HFF-Myc (cell line): ENCODE results near the gene GJC1.

Source experiments
- DNase-seq: peaks from one replicate; pipeline ENCODE4 v3.0.0-alpha.2; 2011; ENCODE audit warnings: low read depth; ENCODE audit errors: extremely low read depth
- H3K4me3 ChIP-seq: replicated peaks from 2 replicates; pipeline ENCODE4 v1.5.1; 2011; ENCODE audit warnings: low read depth, mild to moderate bottlenecking, control low read depth, low read length
- TF ChIP-seq, protein P1 (sequence below): IDR thresholded peaks from 2 replicates; pipeline ENCODE4 v1.5.1; 2012; ENCODE audit warnings: mild to moderate bottlenecking, low read depth, low read length, control low read depth; ENCODE audit errors: missing control alignments

The GJC1 gene

GRCh38 chr17:44837196-44837595 is 7.1 kb upstream of the GJC1 start:
- no peak for DNase-seq
- no peak overlapping the region for H3K4me3 ChIP-seq
- TF ChIP-seq, protein P1, sequence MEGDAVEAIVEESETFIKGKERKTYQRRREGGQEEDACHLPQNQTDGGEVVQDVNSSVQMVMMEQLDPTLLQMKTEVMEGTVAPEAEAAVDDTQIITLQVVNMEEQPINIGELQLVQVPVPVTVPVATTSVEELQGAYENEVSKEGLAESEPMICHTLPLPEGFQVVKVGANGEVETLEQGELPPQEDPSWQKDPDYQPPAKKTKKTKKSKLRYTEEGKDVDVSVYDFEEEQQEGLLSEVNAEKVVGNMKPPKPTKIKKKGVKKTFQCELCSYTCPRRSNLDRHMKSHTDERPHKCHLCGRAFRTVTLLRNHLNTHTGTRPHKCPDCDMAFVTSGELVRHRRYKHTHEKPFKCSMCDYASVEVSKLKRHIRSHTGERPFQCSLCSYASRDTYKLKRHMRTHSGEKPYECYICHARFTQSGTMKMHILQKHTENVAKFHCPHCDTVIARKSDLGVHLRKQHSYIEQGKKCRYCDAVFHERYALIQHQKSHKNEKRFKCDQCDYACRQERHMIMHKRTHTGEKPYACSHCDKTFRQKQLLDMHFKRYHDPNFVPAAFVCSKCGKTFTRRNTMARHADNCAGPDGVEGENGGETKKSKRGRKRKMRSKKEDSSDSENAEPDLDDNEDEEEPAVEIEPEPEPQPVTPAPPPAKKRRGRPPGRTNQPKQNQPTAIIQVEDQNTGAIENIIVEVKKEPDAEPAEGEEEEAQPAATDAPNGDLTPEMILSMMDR, result no peak

DNA sequence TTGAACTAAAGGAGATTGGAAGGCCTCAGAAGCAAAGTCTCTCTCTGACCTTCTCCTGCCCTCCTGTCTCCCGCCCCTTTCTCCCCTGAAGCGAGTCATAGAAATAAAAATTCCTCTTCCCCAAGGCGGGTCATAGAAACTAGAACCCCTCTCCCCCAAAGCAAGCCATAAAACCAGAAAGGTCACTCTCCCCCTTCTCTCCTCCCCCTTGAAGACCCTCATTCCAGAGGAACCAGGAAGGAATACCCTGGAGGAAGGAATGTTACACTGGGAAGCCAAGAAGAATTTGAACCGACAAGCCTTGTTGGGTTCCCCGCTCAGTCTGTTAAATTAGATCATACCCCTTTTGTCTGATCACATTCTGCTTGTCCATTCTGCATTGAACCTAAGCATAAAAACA is 2.7 kb upstream of the GJC1 start:
- no peak for DNase-seq
- H3K4me3 ChIP-seq, result no peak overlapping the region
- TF ChIP-seq, protein P1, result no peak

GRCh38 chr17:44831371-44831770 is 1.3 kb upstream of the GJC1 start:
- no peak overlapping the region for H3K4me3 ChIP-seq
- TF ChIP-seq, protein P1, result no peak
- no peak for DNase-seq

DNA sequence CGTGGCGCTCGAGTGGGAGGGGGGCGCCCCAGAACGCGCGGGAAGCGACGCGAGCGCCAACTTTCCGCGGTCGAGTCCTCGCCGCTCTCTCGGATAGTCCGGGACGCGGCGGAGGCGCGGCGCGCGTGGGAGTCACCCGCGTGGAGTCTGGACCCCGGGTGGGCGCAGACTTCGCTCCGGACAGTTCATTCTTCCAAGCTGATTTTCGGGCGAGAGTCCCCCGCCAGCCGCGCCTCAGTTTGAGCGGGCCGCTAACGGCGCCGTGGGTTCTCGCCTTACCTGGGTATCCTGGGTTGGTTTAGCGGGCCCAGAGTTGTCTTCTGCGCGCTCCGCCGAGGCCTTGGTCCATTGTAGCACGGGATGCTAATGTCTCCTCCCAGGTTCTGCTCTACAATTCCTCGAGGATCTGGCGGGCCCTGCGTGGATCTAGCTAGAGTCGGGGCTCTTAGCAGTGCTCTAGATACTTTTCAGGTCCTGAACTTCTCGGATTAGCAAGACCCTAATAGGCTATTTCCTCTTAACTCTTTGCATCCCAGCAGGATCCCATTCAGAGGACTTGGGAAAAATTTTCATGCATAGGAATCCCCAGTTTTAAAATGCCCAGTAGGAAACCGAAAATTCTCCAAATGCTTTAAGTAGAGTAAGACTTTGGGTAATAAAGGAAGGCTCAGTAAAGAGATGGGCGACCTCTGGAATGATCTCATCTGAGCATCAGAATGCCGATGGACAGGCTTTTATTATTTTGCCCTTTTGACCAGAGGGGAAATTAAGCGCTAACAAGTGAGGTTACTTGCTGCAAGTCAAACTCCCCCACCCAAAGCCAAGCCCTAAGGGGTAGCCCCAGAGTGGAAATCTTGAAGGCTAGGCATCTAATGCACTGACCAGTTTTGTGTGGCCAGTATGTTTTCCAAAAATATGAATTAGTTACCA is 537 bp upstream of the GJC1 start:
- TF ChIP-seq, protein P1, result no peak
- peak overlapping the region; percentile 92 for H3K4me3 ChIP-seq
- no peak for DNase-seq

DNA sequence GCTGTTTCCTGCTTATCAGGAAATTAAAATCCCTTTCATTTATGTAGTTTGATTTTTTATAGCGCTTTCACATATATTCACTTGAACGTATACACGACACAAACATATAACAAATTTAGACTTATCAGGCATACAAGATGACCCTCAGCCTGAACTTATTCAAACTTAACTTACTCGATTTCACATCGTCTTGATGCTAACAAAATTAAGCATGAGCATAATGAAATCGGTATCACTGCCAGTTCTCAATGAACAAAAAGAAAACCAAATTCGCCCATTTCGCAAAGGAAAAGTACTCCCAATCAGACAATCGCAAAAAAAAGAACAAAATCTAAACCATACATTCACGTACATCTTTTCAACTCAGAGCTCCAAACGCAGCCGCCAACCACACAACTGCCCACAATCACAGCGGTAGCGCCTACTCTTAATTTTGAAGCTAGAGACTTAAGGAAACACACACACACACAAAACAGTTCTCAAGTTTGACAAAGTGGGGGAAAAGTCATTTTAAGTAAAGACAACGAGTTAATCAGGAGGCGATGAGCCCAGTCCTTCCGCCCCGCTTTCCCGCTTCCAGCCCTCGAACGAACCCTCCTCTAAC is 1.1 kb downstream of the GJC1 start:
- peak overlapping the region; percentile 92 for H3K4me3 ChIP-seq
- TF ChIP-seq, protein P1, result no peak

GRCh38 chr17:44827863-44828262 is 2.2 kb downstream of the GJC1 start:
- TF ChIP-seq, protein P1, result no peak
- no peak for DNase-seq
- peak overlapping the region; percentile 92 for H3K4me3 ChIP-seq

More for the DNA sequence above, 1.1 kb downstream of the GJC1 start:
- DNase-seq, result no peak
